Left kidney (tissue), 2 donors: ENCODE data around the gene PADI2. TPM values are rescaled to one million over a fixed set of nuclear protein-coding genes. Genes with fewer than 3 reads are reported as not detected.
"Not testable (repeated sequence)": the region's sequence is repeated elsewhere in the genome, so short reads cannot be mapped to it uniquely, and the experiment has no call there.

Experiments
- DNase-seq: peaks from one replicate; pipeline ENCODE4 v3.0.0-alpha.2; 2013
- polyA plus RNA-seq: library from polyadenylated mRNA; unstranded; fragments of 120-200 nt; gene quantifications from one replicate; pipeline ENCODE4 v1.2.1, GENCODE V29; 2013; ENCODE audit not compliant: insufficient read length

Gene PADI2
- polyA plus RNA-seq, 1 donor = 2.7 TPM

DNA sequence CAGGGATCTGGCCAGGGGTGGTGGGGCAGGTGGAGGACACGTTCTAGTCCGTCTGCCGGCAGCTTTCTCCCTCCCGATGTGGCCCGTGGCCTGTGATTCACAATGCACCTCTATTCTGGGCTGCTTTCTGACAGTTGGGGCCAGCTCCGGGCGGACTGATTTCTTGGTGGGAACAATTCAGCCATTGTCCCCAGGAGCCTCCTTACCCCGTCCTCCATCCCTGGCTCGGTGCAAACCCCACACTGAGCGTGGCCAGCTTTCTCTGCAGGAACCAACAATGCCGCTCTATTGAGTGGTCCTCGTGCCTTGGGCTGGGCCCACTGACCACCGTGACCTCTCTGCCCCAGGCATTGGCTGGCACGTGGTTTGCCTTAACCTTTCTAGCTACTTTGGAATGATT lies 29.7 kb downstream of the PADI2 start:
- no peak for DNase-seq

DNA sequence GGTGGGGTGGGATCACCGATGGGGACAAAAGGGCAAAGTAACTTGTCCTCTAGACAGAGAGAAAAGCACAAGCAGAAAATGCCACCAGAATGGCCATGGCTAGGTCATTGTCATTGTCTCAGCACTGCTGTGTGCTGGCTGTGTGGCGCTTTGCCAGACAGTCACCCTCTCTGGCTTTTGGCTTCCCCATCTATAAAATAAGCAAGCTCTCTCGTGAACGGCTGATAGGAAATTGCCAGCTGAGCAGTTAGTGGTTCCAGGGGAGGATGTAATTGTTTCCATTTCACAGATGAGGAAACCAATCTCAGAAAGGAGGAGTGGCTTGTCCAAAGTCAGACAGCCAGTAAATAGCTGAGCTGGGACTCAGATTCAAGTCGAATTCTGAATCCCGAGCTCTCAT lies 32.5 kb downstream of the PADI2 start:
- no peak for DNase-seq

DNA sequence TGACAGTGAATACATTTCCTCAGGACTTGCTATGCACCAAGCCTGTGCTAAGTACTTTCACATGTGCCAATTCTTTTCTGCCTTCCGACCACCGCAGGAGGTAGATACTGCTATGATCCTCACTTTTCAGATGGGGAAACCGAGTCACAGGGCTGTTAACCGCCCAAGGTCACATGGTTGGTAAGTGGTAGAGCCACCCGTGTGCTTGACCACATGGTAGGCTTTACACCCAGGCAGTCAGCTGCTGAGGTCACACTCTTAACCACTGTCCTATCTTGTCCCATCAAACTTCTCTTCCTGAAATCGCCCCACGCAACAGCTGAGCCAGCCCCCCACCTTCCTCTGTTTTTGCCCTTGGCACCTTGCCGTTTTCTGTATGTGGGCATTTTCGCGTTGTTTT lies 34.5 kb downstream of the PADI2 start:
- DNase-seq = no peak

DNA sequence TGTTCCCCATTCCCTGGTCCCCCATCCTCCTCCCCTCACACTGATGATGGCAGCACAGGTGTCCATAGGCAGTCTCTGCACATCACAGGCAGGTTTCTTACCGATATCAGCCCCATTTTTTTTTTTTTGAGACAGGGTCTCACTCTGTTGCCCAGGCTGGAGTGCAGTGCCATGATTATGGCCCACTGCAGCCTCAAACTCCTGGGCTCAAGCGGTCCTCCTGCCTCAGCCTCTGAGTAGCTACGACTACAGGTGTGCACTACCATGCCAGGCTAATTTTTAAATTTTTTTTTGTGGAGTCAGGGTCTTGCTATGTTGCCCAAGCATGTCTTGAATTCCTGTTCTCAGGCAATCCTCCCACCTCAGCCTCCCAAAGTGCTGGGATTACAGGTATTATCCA lies 36.5 kb downstream of the PADI2 start:
- DNase-seq = no peak

DNA sequence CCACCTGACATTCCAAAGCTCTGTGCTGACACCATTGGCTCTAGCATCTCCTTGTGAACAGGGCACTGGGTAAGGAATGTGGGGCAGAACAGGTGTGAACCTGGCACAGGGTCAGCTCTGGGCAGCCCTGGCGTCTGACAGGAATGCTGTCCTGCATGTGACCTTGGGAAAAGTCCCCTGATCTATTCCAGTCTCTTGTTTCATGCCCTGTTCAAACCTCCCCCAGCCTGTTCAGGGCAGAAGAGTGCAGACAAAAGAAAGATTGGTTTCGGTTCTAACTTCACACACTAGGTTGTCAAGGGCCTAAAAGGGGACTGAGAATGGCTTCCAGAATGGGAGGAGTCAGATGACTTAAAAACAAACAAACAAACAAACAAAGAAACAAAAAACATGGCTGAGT lies 37.8 kb downstream of the PADI2 start:
- no peak for DNase-seq

GRCh38 chr1:17080880-17081279 lies 38.4 kb downstream of the PADI2 start:
- no peak for DNase-seq

GRCh38 chr1:17080085-17080759 lies 39.0 kb downstream of the PADI2 start:
- DNase-seq = no peak

- no peak for DNase-seq
Observed at GRCh38 chr1:17078991-17079868, 40.0 kb downstream of the PADI2 start.

- no peak for DNase-seq
Observed at GRCh38 chr1:17075470-17076255, 43.6 kb downstream of the PADI2 start.

GRCh38 chr1:17071794-17072193 lies 47.5 kb downstream of the PADI2 start:
- no peak for DNase-seq

DNA sequence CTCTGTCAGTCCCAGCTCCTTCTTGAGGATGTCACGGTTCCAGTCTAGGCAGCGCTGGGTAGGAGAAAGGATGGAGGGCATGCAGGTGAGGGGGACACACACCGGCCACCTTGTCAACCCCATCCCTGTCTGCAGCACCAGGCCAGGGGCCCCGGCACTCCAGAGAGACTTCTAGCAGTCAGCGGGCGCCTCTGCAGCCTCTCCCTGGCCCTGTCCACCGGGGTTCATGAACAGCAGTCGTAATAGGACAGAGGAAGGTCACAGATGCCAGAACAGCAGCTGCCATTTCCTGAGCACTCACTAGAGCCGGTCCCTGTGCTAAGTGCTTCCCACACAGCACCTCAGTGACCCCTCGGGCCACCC lies 49.1 kb downstream of the PADI2 start:
- DNase-seq = no peak

GRCh38 chr1:17069452-17070162 lies 49.6 kb downstream of the PADI2 start:
- DNase-seq = no peak

- no peak for DNase-seq
Observed at GRCh38 chr1:17068789-17069188, 50.5 kb downstream of the PADI2 start.

- no peak for DNase-seq
Observed at GRCh38 chr1:17067465-17068240, 51.6 kb downstream of the PADI2 start.

GRCh38 chr1:17067069-17067426 lies 52.2 kb downstream of the PADI2 start:
- no peak for DNase-seq

DNA sequence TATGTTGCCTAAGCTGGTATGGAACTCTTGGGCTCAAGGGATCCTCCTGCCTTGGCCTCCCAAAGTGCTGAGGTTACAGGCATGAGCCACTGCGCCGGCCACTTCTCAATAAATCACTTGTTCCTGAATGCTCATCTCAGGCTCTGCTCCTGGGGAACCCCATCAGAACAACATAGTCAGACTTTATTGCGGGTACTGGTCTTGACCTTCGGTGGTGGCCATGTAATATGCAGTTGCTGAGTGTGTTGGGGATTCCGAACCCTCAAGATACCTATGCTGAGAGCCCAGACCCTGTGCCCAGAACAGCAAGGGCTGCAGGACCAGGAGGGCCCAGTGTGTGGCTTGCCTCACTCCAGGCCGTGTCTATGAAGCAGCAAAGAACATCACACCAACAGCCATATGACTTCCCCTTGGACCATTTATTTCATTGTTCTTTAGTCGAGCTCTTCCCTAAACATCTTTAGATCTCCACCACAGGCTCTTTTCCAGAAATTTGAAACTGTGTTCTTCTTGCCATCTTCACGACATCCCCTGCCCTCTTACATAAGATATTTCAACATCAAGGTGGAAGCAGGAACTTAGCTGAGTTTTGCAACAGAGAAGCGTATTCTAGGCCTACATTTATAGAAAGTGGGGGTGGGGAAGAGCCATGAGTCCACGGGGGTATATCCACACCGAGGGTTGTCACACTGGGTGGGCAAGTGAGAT lies 52.7 kb downstream of the PADI2 start:
- no peak for DNase-seq

DNA sequence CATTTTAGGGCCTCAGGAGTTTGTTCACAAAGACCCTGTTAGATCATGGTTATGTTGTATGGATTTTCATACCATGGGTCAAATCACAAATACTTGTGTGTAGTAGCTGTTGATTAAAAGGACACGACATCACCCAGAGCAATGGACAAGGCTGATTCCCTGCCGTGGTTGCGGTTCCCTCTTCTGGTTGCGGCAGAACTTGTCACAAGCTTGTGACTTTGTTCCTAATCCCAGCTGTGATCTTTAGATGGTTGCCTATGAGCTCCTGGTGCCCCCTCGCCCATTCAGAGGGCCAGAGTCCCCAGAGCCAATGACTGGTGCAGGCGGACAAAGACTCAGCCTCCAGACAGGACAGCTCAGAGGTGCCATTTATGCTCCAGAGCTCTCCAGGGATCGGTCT lies 53.6 kb downstream of the PADI2 start:
- no peak for DNase-seq

- not testable (repeated sequence) for DNase-seq
Observed at GRCh38 chr1:17062751-17063150, 56.5 kb downstream of the PADI2 start.

DNA sequence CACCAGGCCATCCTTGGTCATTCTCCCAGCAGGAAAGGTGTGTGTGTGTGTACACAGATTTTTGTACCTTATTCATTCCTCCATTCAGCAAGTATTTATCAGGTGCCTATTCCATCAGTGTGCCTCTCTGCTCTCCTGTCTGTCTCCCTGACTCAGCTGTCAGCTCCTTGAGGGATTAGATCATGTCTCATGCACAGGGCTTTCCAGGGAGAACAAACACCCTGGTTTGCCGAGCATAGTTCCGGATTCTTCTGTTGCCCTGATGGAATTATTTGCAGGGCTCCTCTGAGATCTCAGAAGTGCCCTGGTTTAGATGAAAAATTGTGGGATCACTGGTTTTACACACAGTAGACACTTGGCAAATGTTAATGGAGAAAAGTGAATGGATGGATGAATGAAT lies 57.4 kb downstream of the PADI2 start:
- DNase-seq = no peak

- no peak for DNase-seq
Observed at GRCh38 chr1:17061486-17061885, 57.8 kb downstream of the PADI2 start.

DNA sequence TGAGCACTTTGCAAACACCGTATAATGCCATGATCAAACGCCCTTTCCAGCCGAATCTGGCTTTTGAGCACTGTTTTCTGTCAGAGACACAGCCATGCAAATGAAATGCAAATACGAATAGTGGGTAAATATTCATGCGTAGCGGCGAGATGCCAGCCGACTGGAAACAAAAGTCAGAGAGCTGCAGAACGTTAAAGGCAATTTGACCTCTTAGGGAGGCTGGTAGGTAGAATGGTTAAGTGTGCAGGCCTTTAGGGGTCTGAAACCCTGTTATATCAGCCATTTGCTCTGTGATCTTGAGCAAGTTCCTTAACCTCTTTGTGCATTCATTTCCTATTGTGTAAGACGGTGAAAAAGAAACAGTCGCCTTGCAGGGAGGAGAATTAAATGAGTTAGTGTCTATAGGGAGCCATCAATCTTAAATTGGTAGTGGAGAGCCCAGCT lies 58.9 kb downstream of the PADI2 start:
- no peak for DNase-seq
